Chondrocyte (in vitro differentiated cells): ENCODE data around the gene ANKRD13D. TPM values are rescaled to one million over a fixed set of nuclear protein-coding genes. Genes with fewer than 3 reads are reported as not detected.

Source experiments
- DNase-seq: peaks from one replicate; pipeline ENCODE4 v3.0.0; 2021; ENCODE audit warnings: mixed read lengths, low spot score
- H3K27ac Mint-ChIP-seq: one replicate; pipeline ENCODE4 v1.8.0; 2021; ENCODE audit warnings: mild to moderate bottlenecking, moderate library complexity, mixed read lengths; ENCODE audit not compliant: unreplicated experiment
- H3K27me3 Mint-ChIP-seq: 2 replicates; pipeline ENCODE4 v1.8.0; 2021; ENCODE audit warnings: low read depth, mixed read lengths
- H3K36me3 Mint-ChIP-seq: 2 replicates; pipeline ENCODE4 v1.8.0; 2021; ENCODE audit warnings: low read depth, mixed read lengths
- H3K4me1 Mint-ChIP-seq: 2 replicates; pipeline ENCODE4 v1.8.0; 2021; ENCODE audit warnings: low read depth, mild to moderate bottlenecking, mixed read lengths
- H3K4me3 Mint-ChIP-seq: one replicate; pipeline ENCODE4 v1.8.0; 2021; ENCODE audit warnings: mild to moderate bottlenecking, moderate library complexity, mixed read lengths; ENCODE audit not compliant: unreplicated experiment
- H3K9me3 Mint-ChIP-seq: 2 replicates; pipeline ENCODE4 v1.8.0; 2021; ENCODE audit warnings: low read depth, mixed read lengths
- total RNA-seq: library from RNA; stranded (reverse); gene quantifications from 3 replicates; pipeline ENCODE4 v1.2.1, GENCODE V29; 2021
- TF ChIP-seq, protein P1 (sequence below): fragments of 200-600 bp; sonication (generic); IDR thresholded peaks from 2 replicates; pipeline ENCODE4 v1.5.0; 2021; ENCODE audit warnings: antibody characterized with exemption, mild to moderate bottlenecking, moderate library complexity

Gene ANKRD13D
- total RNA-seq, 1 donor from 2014 or later = 40.0 TPM

DNA sequence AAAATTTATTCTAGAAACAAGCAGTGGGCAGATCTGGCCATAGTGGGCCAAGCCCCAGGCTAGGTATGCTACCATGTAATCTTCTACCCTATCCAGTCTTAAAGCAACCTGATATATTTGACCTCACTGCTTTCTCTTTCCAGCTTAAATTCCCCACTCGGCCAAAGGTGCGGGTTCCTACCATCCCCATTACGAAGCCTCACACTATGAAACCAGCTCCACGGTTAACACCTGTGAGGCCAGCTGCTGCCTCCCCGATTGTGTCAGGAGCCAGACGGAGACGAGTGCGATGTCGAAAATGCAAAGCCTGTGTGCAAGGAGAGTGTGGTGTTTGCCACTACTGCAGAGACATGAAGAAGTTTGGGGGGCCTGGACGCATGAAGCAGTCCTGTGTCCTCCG, 44.1 kb upstream of the ANKRD13D start:
- TF ChIP-seq, protein P1, sequence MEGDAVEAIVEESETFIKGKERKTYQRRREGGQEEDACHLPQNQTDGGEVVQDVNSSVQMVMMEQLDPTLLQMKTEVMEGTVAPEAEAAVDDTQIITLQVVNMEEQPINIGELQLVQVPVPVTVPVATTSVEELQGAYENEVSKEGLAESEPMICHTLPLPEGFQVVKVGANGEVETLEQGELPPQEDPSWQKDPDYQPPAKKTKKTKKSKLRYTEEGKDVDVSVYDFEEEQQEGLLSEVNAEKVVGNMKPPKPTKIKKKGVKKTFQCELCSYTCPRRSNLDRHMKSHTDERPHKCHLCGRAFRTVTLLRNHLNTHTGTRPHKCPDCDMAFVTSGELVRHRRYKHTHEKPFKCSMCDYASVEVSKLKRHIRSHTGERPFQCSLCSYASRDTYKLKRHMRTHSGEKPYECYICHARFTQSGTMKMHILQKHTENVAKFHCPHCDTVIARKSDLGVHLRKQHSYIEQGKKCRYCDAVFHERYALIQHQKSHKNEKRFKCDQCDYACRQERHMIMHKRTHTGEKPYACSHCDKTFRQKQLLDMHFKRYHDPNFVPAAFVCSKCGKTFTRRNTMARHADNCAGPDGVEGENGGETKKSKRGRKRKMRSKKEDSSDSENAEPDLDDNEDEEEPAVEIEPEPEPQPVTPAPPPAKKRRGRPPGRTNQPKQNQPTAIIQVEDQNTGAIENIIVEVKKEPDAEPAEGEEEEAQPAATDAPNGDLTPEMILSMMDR = no peak
- no peaks in the 10 kb centered on the region for H3K27me3 Mint-ChIP-seq
- H3K4me3 Mint-ChIP-seq = no peak overlapping the region
- H3K27ac Mint-ChIP-seq = peak overlapping the region; percentile 41
- no peak for DNase-seq
- H3K9me3 Mint-ChIP-seq = no peaks in the 10 kb centered on the region
- peaks cover 38% of the 10 kb centered on the region for H3K4me1 Mint-ChIP-seq
- peaks cover 43% of the 10 kb centered on the region for H3K36me3 Mint-ChIP-seq

DNA sequence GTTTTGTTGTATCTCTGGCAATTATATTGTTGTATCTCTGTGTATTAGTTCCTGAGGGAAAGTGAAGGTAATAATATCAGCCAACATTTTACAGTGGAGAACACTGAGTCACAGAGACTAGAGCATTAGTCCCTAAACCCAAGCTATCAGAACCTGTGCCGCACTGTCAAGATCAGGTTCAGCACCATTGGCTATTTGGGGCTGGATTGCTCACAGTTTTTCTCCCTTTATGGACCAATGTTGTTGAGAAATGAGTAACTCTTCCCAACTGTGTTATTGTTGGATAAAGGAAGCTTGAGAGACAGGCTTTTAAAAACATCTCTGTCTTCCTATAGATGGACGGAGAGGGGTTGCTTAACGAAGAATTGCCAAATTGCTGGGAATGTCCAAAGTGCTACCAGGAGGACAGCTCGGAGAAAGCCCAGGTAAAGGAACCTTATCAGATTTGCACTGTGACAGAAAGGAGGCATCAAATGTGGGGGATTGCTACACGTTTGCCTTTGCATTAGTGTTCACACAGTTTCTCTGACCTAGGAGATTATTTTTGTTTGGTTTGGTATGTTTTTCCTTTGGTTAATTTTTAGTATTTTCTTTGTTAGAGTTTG, 41.1 kb upstream of the ANKRD13D start:
- Mint-ChIP-seq H3K9me3 (no peaks in the 10 kb centered on the region), H3K27ac (no peak overlapping the region), H3K4me3 (no peak overlapping the region), H3K4me1 (peaks cover 11% of the 10 kb centered on the region), H3K27me3 (no peaks in the 10 kb centered on the region), H3K36me3 (peaks cover 55% of the 10 kb centered on the region)
- TF ChIP-seq, protein P1 = no peak
- DNase-seq = no peak

GRCh38 chr11:67248653-67249052, 40.5 kb upstream of the ANKRD13D start:
- no peak for DNase-seq
- Mint-ChIP-seq H3K4me3 (no peak overlapping the region), H3K4me1 (peaks cover 12% of the 10 kb centered on the region), H3K27me3 (no peaks in the 10 kb centered on the region), H3K9me3 (no peaks in the 10 kb centered on the region), H3K27ac (no peak overlapping the region), H3K36me3 (peaks cover 58% of the 10 kb centered on the region)
- TF ChIP-seq, protein P1 = no peak

GRCh38 chr11:67250059-67251043, 38.8 kb upstream of the ANKRD13D start:
- H3K4me3 Mint-ChIP-seq = no peak overlapping the region
- TF ChIP-seq, protein P1 = no peak
- peaks cover 14% of the 10 kb centered on the region for H3K4me1 Mint-ChIP-seq
- no peaks in the 10 kb centered on the region for H3K27me3 Mint-ChIP-seq
- H3K9me3 Mint-ChIP-seq = no peaks in the 10 kb centered on the region
- peak overlapping the region; percentile 49 for H3K27ac Mint-ChIP-seq
- H3K36me3 Mint-ChIP-seq = peaks cover 61% of the 10 kb centered on the region
- DNase-seq = no peak

- H3K4me1 Mint-ChIP-seq = peaks cover 14% of the 10 kb centered on the region
- no peak overlapping the region for H3K4me3 Mint-ChIP-seq
- no peak for DNase-seq
- TF ChIP-seq, protein P1 = no peak
- H3K36me3 Mint-ChIP-seq = peaks cover 58% of the 10 kb centered on the region
- H3K27ac Mint-ChIP-seq = peak overlapping the region; percentile 12
- H3K9me3 Mint-ChIP-seq = no peaks in the 10 kb centered on the region
- no peaks in the 10 kb centered on the region for H3K27me3 Mint-ChIP-seq
These were observed 37.3 kb upstream of the ANKRD13D start for GRCh38 chr11:67251841-67252240.
